Suprapubic skin (tissue), 3 donors: ENCODE data around the gene TSPEAR.

Experiments
- CTCF ChIP-seq, 2 donors: fragments of 200-600 bp in 1 of 2; fragments of 450-650 bp in 1 of 2; sonication (generic) in 1 of 2; IDR thresholded peaks; one replicate each; pipeline ENCODE4 v1.5.1; 2016 to 2019; ENCODE audit warnings: antibody characterized with exemption in 2 of 2, mild to moderate bottlenecking in 1 of 2, moderate library complexity in 1 of 2
- EP300 ChIP-seq: sonication (generic); formaldehyde crosslinking; IDR thresholded peaks from one replicate; pipeline ENCODE4 v1.6.1; 2017; ENCODE audit warnings: antibody characterized with exemption

GRCh38 chr21:44537930-44538911 lies 173.2 kb downstream of the TSPEAR start:
- TF ChIP-seq CTCF (IDR thresholded peaks at IDR 0.05), result no peak
- TF ChIP-seq EP300, result no peak
